K562 (cell line): ENCODE data around the gene ST6GALNAC3. TPM values are rescaled to one million over a fixed set of nuclear protein-coding genes. Genes with fewer than 3 reads are reported as not detected.

Experiments
- ATAC-seq: fragments of 200-7000 bp; cut with Tn5 transposase; 3 replicates; pipeline ENCODE4 v1.9.1; 2020; ENCODE audit warnings: moderate library complexity
- BruUV-seq: library from RNA; stranded (reverse); fragments of 400-500 nt; replicated peaks from 2 replicates; lab custom pipeline; 2021; lab: Mats Ljungman, UMichigan
- CTCF ChIA-PET: fragments of 300-600 bp; formaldehyde crosslinking; extraction: SDS; loops from one replicate; lab custom pipeline; 2021; ENCODE audit warnings: low intra/inter-chr PET ratio; lab: Yijun Ruan, JAX
- POLR2A ChIA-PET: fragments of 300-600, 350-650 bp; sonication (Branson Sonifier 250); formaldehyde crosslinking; extraction: SDS; loops from one replicate; lab custom pipeline; 2021; ENCODE audit warnings: antibody characterized with exemption, inconsistent platforms; lab: Yijun Ruan, JAX
- DNase-seq, 4 experiments: peaks; one replicate each; pipeline versions ENCODE4 v3.0.0 to v3.0.0-alpha.2; 2011 to 2018; ENCODE audit warnings: low spot score in 3 of 4, mixed read lengths in 3 of 4; ENCODE audit errors: extremely low read depth in 1 of 4
- FAIRE-seq: peaks from 2 replicates; lab custom pipeline; 2011; peaks lifted over from hg19 to GRCh38; lab: Jason Lieb, UNC
- H2AFZ ChIP-seq: 2 replicates; pipeline ENCODE4 v1.6.0; 2011; ENCODE audit warnings: low read depth, low read length, control low read depth, inconsistent platforms
- H3K27ac ChIP-seq: fragments of 200-600 bp; 3 replicates; pipeline ENCODE4 v1.8.0; 2011; ENCODE audit warnings: low read depth, mild to moderate bottlenecking, control low read depth, inconsistent platforms, low read length, moderate library complexity, mixed read lengths; ENCODE audit errors: extremely low read depth
- H3K27me3 ChIP-seq, 2 experiments: fragments of 300-600 bp in 1 of 2; 2 replicates in 1 of 2; 3 replicates in 1 of 2; pipeline versions ENCODE4 v1.6.0 to v1.8.0; 2011; ENCODE audit warnings: inconsistent platforms in 2 of 2, low read length in 2 of 2, mild to moderate bottlenecking in 1 of 2, mixed read lengths in 1 of 2, moderate library complexity in 1 of 2; ENCODE audit not compliant: control insufficient read depth in 2 of 2, insufficient read depth in 2 of 2
- H3K36me3 ChIP-seq: fragments of 300-600 bp; 3 replicates; pipeline ENCODE4 v1.8.0; 2011; ENCODE audit warnings: mild to moderate bottlenecking, low read length, inconsistent platforms; ENCODE audit not compliant: control insufficient read depth, insufficient read depth
- H3K4me1 ChIP-seq, 2 experiments: fragments of 200-600 bp in 1 of 2; replicated peaks in 1 of 2; 2 replicates in 1 of 2; 3 replicates in 1 of 2; pipeline versions ENCODE4 v1.5.1 to v1.8.0; 2011; ENCODE audit warnings: inconsistent platforms in 2 of 2, low read length in 2 of 2, mild to moderate bottlenecking in 1 of 2, mixed read lengths in 1 of 2, moderate library complexity in 1 of 2; ENCODE audit not compliant: control insufficient read depth in 2 of 2, insufficient read depth in 2 of 2
- H3K4me2 ChIP-seq: 2 replicates; pipeline ENCODE4 v1.6.1; 2011; ENCODE audit warnings: low read length, control low read depth, inconsistent platforms, mixed read lengths; ENCODE audit not compliant: insufficient read depth
- H3K4me3 ChIP-seq: fragments of 200-600 bp; sonication (generic), shearing (Covaris generic); 2 replicates; pipeline ENCODE4 v1.5.1; 2016; ENCODE audit warnings: control low read depth, inconsistent platforms
- H3K79me2 ChIP-seq: fragments of 200-600 bp; 3 replicates; pipeline ENCODE4 v1.8.0; 2011; ENCODE audit warnings: low read length, inconsistent platforms; ENCODE audit not compliant: control insufficient read depth, insufficient read depth
- H3K9ac ChIP-seq, 2 experiments: 2 replicates each; pipeline versions ENCODE4 v1.6.0 to v1.6.1; 2011; ENCODE audit warnings: low read depth in 2 of 2, low read length in 2 of 2, control low read depth in 1 of 2, inconsistent platforms in 1 of 2, mild to moderate bottlenecking in 1 of 2, mixed read lengths in 1 of 2; ENCODE audit not compliant: insufficient read depth in 1 of 2
- H3K9me1 ChIP-seq: one replicate; pipeline ENCODE4 v1.6.0; 2011; ENCODE audit warnings: inconsistent platforms, mild to moderate bottlenecking, low read length, moderate library complexity; ENCODE audit not compliant: control insufficient read depth, insufficient read depth
- H3K9me3 ChIP-seq: replicated peaks from 2 replicates; pipeline ENCODE4 v1.5.1; 2011; ENCODE audit warnings: low read depth, low read length, inconsistent platforms; ENCODE audit not compliant: control insufficient read depth, insufficient read depth
- H4K20me1 ChIP-seq: replicated peaks from 2 replicates; pipeline ENCODE4 v1.6.1; 2011; ENCODE audit warnings: low read length, inconsistent platforms, mixed read lengths; ENCODE audit not compliant: control insufficient read depth, insufficient read depth
- ATF4 ChIP-seq: fragments of 450-650 bp; formaldehyde crosslinking; IDR thresholded peaks from 2 replicates; pipeline ENCODE4 v1.4.0; 2022; ENCODE audit warnings: mild to moderate bottlenecking, moderate library complexity
- GABPA ChIP-seq: fragments of 200-800 bp; sonication (Bioruptor generic); conservative IDR thresholded peaks from 2 replicates; pipeline ENCODE4 v1.6.1; 2016; ENCODE audit warnings: low read depth, missing genetic modification characterization, missing compliant biosample characterization
- PHF21A ChIP-seq: fragments of 450-650 bp; IDR thresholded peaks from 2 replicates; pipeline ENCODE4 v1.6.1; 2017; ENCODE audit warnings: low read depth, borderline replicate concordance
- PKNOX1 ChIP-seq: fragments of 450-650 bp; IDR thresholded peaks from 2 replicates; pipeline ENCODE4 v1.6.1; 2016
- RFX7 ChIP-seq: fragments of 250-450 bp; sonication (Bioruptor Pico); IDR thresholded peaks from 2 replicates; pipeline ENCODE4 v1.5.1; 2021; ENCODE audit warnings: mild to moderate bottlenecking
- RHOXF2B ChIP-seq: fragments of 250-450 bp; sonication (Bioruptor Pico); conservative IDR thresholded peaks from 2 replicates; pipeline ENCODE4 v1.5.1; 2021
- RNF2 ChIP-seq: sonication (generic); IDR thresholded peaks from 2 replicates; pipeline ENCODE4 v1.6.1; 2016
- SREBF1 ChIP-seq: fragments of 150-350 bp; IDR thresholded peaks from 2 replicates; pipeline ENCODE4 v1.6.1; 2014; ENCODE audit warnings: antibody characterized with exemption, low read depth, low read length, borderline replicate concordance
- TEAD4 ChIP-seq, 2 experiments: sonication (generic) in 1 of 2; formaldehyde crosslinking in 1 of 2; IDR thresholded peaks; 2 replicates each; pipeline versions ENCODE4 v1.6.1 to v1.8.0; 2012 to 2022; ENCODE audit warnings: borderline replicate concordance in 1 of 2, inconsistent platforms in 1 of 2, low read length in 1 of 2, mild to moderate bottlenecking in 1 of 2, missing genetic modification reagents in 1 of 2
- THAP7 ChIP-seq: fragments of 250-450 bp; sonication (Bioruptor Pico); IDR thresholded peaks from 2 replicates; pipeline ENCODE4 v1.5.0; 2021
- ZBTB11 ChIP-seq, 3 experiments: fragments of 200-800 bp in 1 of 3; fragments of 250-450 bp in 1 of 3; fragments of 450-650 bp in 1 of 3; sonication (Bioruptor Pico) in 1 of 3; sonication (Bioruptor generic) in 1 of 3; formaldehyde crosslinking in 1 of 3; IDR thresholded peaks; 2 replicates each; pipeline versions ENCODE4 v1.6.1 to v1.8.0; 2016 to 2022; ENCODE audit warnings: mild to moderate bottlenecking in 2 of 3, missing genetic modification characterization in 2 of 3, missing compliant biosample characterization in 1 of 3, moderate library complexity in 1 of 3
- ZFX ChIP-seq: sonication (generic); formaldehyde crosslinking; IDR thresholded peaks from 2 replicates; pipeline ENCODE4 v1.8.0; 2022; ENCODE audit warnings: mild to moderate bottlenecking, missing genetic modification reagents, moderate library complexity
- ZNF3 ChIP-seq: fragments of 250-450 bp; sonication (Bioruptor Pico); IDR thresholded peaks from 2 replicates; pipeline ENCODE4 v1.5.0; 2021; ENCODE audit warnings: mild to moderate bottlenecking, moderate library complexity
- WGBS: fragments of 100-300 bp; shearing (Covaris generic); methylation state at CpG from one replicate; pipeline ENCODE4 v1.1.6; 2016; ENCODE audit warnings: low coverage, mixed read lengths; ENCODE audit not compliant: insufficient coverage; ENCODE audit errors: missing lambda C conversion rate; 5-methylcytosine and 5-hydroxymethylcytosine counted together
- in situ Hi-C: fragments of 300-500 bp; cut with MboI; formaldehyde crosslinking; loops from 4 replicates; pipeline ENCODE4 v1.15.0; 2018; ENCODE audit warnings: inconsistent platforms, mixed read lengths
- intact Hi-C: fragments of 100-400 bp; cut with micrococcal nuclease; formaldehyde crosslinking; loops from 2 replicates; pipeline ENCODE4 v1.14.2; 2022
- polyA plus RNA-seq, 8 experiments: library from polyadenylated mRNA; depleted of rRNA in 4 of 8; stranded (reverse) in 5 of 8; unstranded in 3 of 8; fragments of >200 nt; fragmentation: Nextera tagmentation in 2 of 8; fragmentation: Illumina TruSeq in 1 of 8; extraction: Ambion mirVana in 2 of 8; extraction: Trizol in 1 of 8; gene quantifications; 2 replicates each; pipeline versions ENCODE4 v1.2.1 to v1.2.3, GENCODE V29; 2011 to 2014; ENCODE audit warnings: inconsistent platforms in 1 of 8, missing spikeins in 1 of 8
- total RNA-seq, 7 experiments: library from RNA; depleted of rRNA in 6 of 7; stranded (reverse); fragments of >200 nt in 6 of 7; fragmentation: Illumina TruSeq in 2 of 7; extraction: Trizol in 2 of 7; gene quantifications; 2 replicates each; pipeline versions ENCODE4 v1.2.1 to v1.2.3, GENCODE V29; 2011 to 2021; ENCODE audit warnings: low replicate concordance in 1 of 7

ST6GALNAC3 gene
- total and polyA plus RNA-seq, 9 of the 15 experiments (the other 6 are each of a cell fraction or from before 2014, with no cell fraction given), result 0.04 to 0.29 (median 0.18) TPM; not detected in 6

- DNase-seq, result no peak
- in situ Hi-C loops (no loop called here), intact Hi-C loops (no loop called here)
- H3K27me3 ChIP-seq, result no peaks in the 10 kb centered on the region
- H3K4me2 ChIP-seq, result no peak overlapping the region
- BruUV-seq, result no TSS peak
- no peaks in the 10 kb centered on the region for H3K9me1 ChIP-seq
- H3K4me3 ChIP-seq, result no peak overlapping the region
- H3K27ac ChIP-seq, result no peak overlapping the region
- WGBS, result 0% methylated on average over 1 of the region's 1 CpG
- H2AFZ ChIP-seq, result no peak overlapping the region
- POLR2A ChIA-PET, result no interaction called here
- no peak for FAIRE-seq
- no peaks in the 10 kb centered on the region for H3K36me3 ChIP-seq
- no peak overlapping the region for H3K9ac ChIP-seq
- no peaks in the 10 kb centered on the region for H3K4me1 ChIP-seq
- H3K9me3 ChIP-seq, result no peaks in the 10 kb centered on the region
- no peak for ATAC-seq
- no peaks in the 10 kb centered on the region for H3K79me2 ChIP-seq
- CTCF ChIA-PET, result no interaction called here
- no peaks in the 10 kb centered on the region for H4K20me1 ChIP-seq
- no peak for TF ChIP-seq ZNF3 (CRISPR knock-in tag)
- TF ChIP-seq ATF4 (CRISPR knock-in tag), result no peak
- no peak for TF ChIP-seq RHOXF2B
- TF ChIP-seq THAP7 (CRISPR knock-in tag), result no peak
- TF ChIP-seq ZFX (CRISPR knock-in tag), result no peak
- TF ChIP-seq PKNOX1, result no peak
- no peak for TF ChIP-seq PHF21A
- TF ChIP-seq RNF2, result no peak
- no peak for TF ChIP-seq ZBTB11 (CRISPR knock-in tag; IDR thresholded peaks at IDR 0.05)
- no peak for TF ChIP-seq GABPA
- no peak for TF ChIP-seq SREBF1
- no peak for TF ChIP-seq TEAD4 (IDR thresholded peaks at IDR 0.05; ENCODE audit: low read length)
- TF ChIP-seq TEAD4 (CRISPR knock-in tag; IDR thresholded peaks at IDR 0.05; ENCODE audit: borderline replicate concordance), result no peak
- TF ChIP-seq RFX7 (CRISPR knock-in tag), result no peak
Measured at GRCh38 chr1:76029331-76029730, 45.2 kb upstream of the ST6GALNAC3 start.
